Retinal pigment epithelial cell (primary cell): Measurements from ENCODE around the gene C1QTNF5.

Source experiments
- DNase-seq: peaks from one replicate; pipeline ENCODE4 v3.0.0-alpha.2; 2010; ENCODE audit warnings: low read depth
- H3K4me3 ChIP-seq: 2 replicates; pipeline ENCODE4 v1.5.1; 2011; ENCODE audit warnings: mild to moderate bottlenecking, low read length, control low read depth, moderate library complexity
- CTCF ChIP-seq: conservative IDR thresholded peaks from 2 replicates; pipeline ENCODE4 v1.5.1; 2011; ENCODE audit warnings: low read depth, low read length, control low read depth, inconsistent platforms

Gene C1QTNF5

DNA sequence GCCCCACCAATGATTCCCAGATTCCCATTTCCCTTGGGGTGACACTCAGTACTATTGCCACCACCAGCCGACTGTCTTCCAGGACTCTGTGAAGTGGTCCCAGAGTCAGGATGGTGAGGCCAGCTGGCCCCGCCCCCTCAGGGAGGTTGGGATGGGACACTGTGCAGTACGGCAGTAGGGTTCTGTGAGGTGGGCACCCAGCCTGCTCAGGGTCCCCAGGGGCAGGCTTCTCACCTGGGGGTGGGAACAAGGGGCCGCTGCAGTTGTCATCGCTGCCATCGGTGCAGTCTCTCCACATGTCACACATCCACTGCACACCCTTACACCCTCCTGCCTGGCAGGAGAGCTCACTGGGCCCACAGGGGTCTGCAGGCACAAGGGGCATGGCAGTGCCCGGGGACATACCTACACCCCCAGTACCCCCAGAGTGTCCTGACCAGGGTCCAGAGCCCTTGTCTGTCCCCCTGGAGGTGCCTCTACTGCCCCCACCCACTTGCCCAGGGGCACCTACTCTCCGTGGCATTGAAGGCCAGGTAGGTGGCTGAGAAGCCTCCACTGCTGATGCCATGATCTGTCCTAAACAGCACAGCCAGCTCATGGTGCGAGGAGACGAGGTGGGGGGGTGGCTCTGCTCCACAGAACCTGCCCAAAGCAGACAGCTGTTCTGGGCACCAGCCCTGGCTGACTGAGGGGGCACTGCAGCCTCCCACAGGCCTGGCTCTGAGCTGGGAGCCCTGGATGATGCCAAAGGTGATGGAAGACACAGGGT is 1.9 kb upstream of the C1QTNF5 start:
- no peak overlapping the region for H3K4me3 ChIP-seq
- no peak for TF ChIP-seq CTCF
- DNase-seq, result no peak

GRCh38 chr11:119342023-119342300 is 1.3 kb upstream of the C1QTNF5 start:
- H3K4me3 ChIP-seq, result no peak overlapping the region
- DNase-seq, result no peak
- no peak for TF ChIP-seq CTCF

DNA sequence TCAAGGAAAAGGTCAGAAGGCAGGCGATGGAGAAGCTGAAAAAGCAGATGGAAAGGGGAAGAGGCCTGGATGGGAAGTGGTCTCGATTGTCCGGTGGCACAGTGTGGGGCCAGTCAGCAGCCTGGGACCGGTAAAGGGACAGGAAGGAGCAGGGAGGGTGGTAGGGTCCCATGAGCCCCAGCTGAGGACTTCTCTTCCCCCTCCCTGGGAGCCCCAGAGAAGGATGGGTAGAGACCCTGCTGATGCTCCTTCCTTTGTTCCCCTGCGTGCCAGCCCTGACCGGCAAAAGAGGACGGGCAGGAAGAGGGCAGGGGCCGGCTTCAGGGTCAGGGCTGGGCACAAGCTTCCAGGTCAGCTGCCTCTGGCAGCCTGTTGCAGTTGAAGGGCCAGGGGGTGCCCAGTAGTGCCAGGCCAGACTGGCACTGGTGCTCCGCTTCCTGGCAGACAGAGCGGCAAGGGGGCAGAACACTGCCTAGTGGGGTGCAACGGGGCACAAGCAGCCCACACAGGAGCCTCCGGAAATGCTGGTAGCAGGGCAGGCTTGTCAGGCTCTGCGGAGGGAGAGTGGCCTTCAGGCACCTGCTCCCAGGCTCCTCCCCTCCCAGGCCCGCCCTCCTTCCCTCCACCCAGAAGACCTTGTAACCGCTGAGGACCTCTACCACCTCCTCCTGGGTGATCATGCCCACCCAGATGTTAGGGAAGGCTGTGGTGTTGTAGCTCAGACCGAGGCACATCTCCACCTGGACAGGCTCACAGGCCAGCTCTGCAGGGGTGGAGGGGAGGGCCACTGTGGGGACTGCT is 739 bp upstream of the C1QTNF5 start:
- H3K4me3 ChIP-seq, result peak overlapping the region; percentile 72
- DNase-seq, result no peak
- TF ChIP-seq CTCF, result no peak

- peak; percentile 77 for TF ChIP-seq CTCF
- no peak for DNase-seq
- H3K4me3 ChIP-seq, result peak overlapping the region; percentile 72
Observed at GRCh38 chr11:119339589-119340334, 921 bp downstream of the C1QTNF5 start.

DNA sequence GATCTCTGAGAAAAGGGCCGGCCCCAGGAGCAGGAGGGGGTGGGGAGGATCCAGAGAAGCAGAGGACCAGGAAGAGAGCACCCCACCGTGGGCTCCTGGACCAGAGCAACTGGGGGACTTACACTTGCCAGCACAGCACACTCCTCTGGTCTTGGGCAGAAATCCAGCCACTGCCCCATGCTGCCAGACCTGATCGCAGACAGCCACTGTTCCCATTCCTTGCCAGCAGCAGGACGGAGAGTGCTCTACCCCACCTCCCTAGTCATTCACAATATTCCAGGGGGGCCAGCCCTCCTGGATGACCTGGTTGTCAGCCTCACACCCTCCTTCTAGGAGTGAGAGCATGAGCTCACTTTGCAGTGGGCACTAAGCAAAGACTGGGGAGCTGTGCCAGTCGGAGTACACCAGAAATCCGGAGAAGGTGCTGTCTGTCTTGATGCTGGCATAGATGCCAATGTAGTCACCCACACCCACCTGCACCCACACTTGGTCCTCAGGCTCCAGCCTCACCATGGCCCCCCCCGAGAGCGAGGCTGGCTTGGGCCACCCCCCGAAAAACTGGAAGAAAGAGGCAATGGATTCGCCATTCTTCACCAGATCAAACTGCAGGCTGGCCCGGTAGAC is 1.6 kb downstream of the C1QTNF5 start:
- TF ChIP-seq CTCF, result no peak
- no peak for DNase-seq

DNA sequence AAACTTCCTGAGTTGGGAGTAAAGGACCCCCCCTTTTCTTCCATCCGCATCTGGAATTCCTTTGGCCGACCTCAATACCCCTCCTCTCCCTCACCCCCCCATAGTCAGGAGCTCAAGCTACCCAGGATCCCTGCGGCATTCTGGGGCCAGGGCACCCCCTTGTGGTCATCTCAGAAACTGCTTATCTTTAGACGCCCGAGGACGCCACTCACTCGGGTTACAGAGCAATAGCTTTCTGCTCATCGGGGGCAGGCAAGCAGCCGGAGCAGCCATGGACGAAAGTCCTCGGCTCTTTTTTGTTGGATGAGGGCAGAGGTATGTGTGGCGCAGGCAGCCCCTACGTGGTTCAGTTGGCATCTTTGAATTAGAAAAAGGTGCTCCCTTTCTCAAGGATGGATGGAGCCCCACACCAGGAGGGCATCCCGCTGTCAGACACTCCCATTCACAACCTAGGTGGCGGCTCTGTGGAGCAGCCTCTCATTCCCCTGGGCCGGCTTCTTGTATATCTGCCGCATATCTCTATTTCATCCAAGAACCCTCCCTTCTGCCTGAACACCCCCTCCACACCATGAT is 2.3 kb downstream of the C1QTNF5 start:
- no peak for DNase-seq
- TF ChIP-seq CTCF, result peak; percentile 86
- peak overlapping the region; percentile 72 for H3K4me3 ChIP-seq

More for the DNA sequence above, 1.6 kb downstream of the C1QTNF5 start:
- peak overlapping the region; percentile 72 for H3K4me3 ChIP-seq
